Measurements from ENCODE around the gene ATAD5.

GRCh38 chr17:30829022-30829421, 2.7 kb upstream of the ATAD5 start:
- no peak for TF ChIP-seq EZH2 (IDR thresholded peaks at IDR 0.05)
- no peak for TF ChIP-seq POLR2AphosphoS5 (IDR thresholded peaks at IDR 0.05; ENCODE audit: borderline replicate concordance, low read depth, low read length)
